ENCODE results near the gene PSMD8.
"Not testable (repeated sequence)": the region's sequence is repeated elsewhere in the genome, so short reads cannot be mapped to it uniquely, and the experiment has no call there.

The PSMD8 gene

DNA sequence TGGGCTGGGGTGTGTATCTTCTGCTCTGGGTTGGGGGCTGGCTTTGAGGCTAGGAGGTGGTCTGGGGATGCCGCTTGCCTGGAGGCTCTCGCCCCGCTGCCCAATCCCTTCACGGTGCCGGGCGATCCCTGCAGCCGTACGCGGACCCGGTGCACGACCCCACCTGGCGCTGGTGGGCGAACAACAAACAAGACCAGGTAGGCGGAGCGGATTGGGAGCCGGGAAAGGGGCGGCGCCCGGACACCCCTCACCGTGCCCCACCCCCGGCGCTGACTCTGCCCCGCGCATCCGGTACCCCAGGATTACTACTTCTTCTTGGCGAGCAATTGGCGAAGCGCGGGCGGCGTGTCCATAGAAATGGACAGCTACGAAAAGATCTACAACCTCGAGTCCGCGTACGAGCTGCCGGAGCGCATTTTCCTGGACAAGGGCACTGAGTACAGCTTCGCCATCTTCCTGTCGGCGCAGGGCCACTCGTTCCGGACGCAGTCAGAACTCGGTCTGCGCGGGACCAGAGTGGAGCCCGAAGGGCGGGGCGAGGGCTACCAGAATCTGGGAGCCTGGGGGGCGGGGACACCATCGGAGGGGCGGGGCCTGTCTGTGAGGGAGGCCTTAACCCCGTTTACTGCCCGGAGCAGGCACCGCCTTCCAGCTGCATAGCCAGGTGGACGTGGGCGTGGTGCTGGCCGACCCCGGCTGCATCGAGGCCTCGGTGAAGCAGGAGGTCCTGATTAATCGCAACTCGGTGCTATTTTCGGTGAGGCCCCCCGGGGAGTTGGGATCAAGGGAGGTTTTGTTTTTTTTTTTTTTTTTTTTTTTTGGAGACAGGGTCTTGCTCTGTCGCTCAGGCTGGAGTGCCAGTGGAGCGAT, 12.1 kb upstream of the PSMD8 start:
- DNase-seq: peak; percentile 80

DNA sequence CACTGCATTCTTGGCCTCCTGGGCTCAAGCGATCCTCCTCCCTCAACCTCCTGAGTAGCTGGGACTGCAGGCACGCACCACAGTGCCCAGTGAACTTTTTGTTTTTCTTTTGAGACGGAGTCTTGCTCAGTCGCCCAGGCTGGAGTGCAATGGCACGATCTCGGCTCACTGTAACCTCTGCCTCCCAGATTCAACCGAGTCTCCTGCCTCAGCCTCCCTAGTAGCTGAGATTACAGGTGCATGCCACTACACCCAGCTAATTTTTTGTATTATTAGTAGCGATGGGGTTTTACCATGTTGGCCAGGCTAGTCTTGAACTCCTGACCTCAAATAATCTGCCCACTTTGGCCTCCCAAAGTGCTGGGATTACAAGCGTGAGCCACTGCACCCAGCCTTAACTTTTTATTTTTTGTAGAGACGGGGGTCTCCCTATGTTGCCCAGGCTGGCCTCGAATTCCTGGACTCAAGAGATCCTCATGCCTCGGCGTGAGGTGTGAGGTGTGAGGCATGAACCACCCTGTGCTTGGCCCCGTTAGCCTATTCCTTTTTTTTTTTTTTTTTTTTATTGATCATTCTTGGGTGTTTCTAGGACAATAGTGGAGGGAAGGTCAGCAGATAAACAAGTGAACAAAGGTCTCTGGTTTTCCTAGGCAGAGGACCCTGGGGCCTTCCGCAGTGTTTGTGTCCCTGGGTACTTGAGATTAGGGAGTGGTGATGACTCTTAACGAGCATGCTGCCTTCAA, 11.3 kb upstream of the PSMD8 start:
- DNase-seq: not testable (repeated sequence)

DNA sequence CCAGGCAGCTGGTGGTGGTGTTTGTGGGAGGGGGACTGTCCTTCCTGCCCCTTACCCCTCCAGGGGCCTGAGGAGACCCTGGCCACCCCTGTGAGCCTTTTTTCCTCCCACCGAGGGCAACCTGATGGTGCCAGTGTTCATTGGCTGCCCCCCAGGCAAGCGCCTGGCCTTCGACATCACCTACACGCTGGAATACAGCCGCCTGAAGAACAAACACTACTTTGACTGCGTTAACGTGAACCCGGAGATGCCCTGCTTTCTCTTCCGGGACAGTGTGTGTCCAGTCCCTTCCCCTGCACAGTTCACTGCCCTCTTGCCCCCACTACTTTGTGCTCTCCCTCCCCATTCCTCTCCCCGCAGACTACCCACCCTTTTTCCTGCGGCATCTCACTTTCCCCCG, 7.3 kb upstream of the PSMD8 start:
- no peak for DNase-seq

DNA sequence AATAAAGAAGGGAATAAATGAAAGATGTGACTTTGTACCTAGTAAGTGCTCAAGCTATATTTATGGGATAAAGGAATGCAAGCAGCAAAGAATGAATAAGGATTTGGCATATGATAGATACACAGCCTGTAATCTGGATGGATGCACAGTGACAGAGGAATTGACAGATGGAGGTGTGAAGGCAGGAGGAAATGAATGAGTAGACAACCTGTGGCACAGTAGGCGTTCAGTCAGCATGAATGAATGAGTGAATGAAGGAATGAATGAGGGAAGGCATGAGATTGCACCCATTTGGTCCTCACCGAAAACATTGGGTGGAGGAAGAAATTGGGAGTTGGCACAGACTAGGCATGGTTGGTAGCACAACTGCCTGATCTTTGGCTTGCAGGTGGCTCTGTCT, 4.8 kb upstream of the PSMD8 start:
- DNase-seq: no peak

DNA sequence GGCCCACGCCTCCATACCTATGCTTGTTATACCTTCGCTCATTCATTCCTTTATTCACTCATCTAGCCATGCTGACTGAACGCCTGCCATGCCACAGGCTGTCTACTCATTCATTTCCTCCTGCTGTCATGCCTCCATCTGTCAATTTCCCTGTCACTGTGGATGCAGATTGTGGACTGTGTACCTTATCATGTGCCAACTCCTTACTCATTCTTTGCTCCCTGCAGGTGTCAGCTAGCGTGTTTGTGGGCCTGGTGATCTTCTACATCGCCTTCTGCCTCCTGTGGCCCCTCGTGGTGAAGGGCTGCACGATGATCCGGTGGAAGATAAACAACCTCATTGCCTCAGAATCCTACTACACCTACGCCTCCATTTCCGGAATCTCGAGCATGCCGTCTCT, 4.1 kb upstream of the PSMD8 start:
- DNase-seq: no peak

DNA sequence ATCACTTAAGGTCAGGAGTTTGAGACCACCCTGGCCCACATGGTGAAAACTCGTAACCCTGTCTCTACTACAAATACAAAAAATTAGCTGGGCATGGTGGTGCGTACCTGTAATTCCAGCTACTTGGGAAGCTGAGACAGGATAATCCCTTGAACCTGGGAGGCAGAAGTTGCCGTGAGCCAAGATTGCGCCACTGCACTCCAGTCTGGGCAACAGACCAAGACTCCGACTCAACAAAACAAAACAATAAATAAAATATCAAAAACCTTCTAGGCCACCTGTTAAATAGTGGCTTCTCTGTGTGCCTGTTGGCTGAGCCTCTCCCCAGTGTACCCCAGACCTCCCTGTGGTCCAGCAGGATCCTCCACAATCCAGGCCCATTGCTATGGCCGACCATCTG, 3.3 kb upstream of the PSMD8 start:
- DNase-seq: no peak

DNA sequence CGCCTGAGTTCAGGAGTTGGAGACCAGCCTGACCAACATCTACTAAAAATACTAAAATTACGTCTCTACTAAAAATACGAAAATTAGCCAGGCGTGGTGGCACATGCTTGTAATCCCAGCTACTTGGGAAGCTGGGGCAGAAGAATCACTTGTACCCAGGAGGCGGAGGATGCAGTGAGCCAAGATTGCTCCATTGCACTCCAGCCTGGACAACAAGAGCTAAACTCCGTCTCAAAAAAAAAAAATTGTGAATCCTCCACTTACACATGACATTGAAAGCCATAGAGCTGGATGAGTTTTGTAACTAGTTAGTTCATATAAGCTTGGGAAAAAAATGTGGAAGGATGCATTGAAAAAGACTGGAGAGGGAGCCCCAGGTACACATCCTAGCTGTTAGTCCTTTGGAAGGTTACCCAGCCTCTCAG, 452 bp upstream of the PSMD8 start:
- DNase-seq: no peak

DNA sequence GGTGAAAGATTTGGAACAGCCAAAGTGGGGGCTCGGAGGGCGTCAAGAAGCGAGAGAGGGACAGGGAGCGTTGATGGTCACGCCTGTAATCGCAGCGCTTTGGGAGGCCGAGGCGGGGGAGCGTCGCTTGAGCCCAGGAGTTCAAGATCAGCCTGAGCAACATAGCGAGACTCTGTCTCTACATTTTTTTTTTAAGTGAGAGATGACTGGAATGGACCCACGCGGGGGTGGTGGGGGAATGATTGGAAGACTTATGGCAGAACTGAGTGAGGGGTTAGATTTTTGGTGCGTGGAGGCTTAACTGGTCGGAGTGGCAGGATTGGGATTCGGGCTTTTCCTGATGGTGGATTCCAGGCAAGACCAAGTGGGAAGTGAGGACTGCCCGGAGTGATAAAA, 725 bp downstream of the PSMD8 start:
- DNase-seq: no peak

DNA sequence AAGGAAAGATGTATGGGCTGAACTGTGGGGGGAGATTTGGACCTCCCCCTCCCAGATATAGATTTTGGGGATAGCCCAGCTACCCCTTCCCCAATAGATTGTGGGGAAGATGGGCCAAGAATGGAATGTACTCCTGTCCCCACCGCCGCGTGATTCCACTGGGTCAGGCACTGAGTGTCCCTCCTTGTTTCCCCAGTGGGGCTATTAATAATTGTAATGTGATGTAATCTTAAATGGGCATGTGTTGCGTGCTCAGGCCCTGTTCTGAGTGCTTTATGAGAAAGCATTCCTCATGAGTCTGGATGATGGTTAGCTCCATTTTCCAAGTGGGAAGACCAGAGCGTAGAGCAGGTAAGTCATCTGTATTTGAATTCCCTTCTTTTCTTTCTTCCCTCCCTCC, 1.4 kb downstream of the PSMD8 start:
- DNase-seq: no peak

DNA sequence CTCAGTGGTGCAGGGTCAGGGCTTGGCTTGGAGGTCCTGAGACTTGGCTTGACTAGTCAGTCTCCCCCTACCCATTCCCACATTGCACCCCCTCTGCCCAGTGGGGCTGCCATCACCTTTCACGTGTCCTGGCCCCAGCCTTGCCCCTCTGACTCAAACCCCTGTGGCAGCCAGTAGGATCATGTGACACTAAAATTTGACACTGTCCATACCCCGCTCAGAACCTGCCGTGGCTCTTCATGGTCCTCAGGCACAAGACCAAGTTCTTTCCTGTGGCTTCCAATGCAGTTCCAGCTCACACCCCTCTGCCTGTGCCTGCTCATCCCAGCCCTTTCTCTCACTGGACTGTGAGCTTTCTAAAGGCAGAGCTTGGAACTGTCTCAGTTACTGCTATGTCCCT, 2.2 kb downstream of the PSMD8 start:
- no peak for DNase-seq

DNA sequence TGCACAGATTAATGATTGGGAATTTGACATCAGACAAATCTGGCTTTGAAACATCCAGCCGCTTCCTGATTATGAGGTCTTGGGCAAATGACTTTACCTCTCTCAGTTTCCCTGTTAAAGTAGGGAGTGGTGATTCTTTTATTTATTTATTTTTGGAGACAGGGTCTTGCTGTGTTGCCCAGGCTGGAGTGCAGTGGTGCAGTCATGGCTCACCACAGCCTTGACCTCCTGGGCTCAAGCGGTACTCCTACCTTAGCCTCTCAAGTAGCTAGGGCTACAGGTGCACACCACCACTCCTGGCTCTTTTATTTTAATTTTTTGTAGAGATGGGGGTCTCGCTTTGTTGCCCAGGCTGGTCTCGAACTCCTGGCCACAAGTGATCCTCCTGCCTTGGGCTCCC, 2.7 kb downstream of the PSMD8 start:
- no peak for DNase-seq

DNA sequence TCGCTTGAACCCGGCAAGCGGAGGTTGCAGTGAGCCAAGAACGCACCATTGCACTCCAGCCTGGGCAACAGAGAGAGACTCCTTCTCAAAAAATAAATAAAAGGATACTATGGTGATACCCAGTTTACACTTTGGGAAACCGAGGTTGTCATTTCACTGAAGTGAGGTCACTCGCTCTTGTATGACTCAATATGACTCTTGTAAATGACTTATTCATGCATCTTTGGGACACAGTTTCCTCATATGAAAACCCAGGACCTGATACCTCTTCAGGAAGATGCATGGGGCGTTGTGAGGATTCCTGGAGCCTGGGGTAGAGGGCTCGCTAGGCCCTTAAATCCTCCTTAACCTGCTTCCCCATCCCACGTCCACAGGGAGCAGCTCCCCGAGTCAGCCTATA, 4.5 kb downstream of the PSMD8 start:
- DNase-seq: no peak

DNA sequence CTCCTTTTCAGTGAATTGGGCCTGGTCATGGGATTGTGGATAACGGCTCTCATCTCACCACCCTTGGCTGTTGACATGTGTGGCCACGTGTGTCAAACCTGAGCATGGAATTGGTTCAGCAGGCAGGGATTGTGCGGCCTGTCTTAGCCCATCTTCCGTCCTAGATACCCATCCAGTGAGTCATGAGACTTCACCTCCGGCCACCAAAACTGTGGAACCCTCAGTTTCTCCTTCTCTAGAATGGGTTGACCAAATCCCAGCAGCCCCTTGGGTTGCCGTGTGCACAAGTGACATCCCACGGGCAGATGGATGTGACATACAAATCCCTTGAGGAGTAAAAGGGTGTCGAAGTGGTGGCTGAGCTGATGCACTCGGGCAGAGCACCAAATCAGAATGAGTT, 6.8 kb downstream of the PSMD8 start:
- no peak for DNase-seq

DNA sequence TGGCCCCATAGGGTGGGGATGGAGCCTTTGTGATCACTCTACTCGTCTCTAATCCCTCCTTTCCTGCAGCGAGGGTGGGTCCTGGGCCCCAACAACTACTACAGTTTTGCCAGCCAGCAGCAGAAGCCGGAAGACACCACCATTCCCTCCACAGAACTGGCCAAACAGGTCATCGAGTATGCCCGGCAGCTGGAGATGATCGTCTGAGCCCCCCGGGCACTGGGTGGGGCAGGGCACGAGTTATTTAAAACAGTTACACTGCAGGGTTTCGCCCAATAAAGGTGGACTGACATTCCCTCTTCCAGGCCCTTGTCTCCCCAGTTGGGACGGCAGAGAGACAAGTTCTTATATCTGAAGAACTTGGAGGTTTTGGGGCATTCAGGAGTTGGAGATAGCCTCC, 8.8 kb downstream of the PSMD8 start:
- no peak for DNase-seq

DNA sequence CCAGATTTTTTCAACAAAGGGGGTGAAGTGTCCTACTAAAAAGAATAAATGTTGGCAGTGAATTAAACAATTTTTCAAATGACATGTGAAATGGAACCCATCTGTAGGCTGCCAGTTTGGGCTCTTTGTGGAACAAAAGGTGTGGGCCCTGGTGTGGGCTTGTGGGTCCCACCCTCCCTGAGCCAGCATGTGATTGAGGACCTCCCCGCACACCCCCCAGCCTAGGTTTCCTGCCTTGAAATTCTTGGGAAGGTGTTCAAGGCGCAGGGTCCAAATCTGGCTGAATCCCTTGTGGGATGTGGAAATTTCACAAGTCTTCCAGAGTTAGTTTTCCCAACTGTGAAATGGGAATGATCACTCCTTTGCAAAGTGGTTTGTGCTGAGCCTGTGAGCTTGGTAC, 9.4 kb downstream of the PSMD8 start:
- DNase-seq: no peak

DNA sequence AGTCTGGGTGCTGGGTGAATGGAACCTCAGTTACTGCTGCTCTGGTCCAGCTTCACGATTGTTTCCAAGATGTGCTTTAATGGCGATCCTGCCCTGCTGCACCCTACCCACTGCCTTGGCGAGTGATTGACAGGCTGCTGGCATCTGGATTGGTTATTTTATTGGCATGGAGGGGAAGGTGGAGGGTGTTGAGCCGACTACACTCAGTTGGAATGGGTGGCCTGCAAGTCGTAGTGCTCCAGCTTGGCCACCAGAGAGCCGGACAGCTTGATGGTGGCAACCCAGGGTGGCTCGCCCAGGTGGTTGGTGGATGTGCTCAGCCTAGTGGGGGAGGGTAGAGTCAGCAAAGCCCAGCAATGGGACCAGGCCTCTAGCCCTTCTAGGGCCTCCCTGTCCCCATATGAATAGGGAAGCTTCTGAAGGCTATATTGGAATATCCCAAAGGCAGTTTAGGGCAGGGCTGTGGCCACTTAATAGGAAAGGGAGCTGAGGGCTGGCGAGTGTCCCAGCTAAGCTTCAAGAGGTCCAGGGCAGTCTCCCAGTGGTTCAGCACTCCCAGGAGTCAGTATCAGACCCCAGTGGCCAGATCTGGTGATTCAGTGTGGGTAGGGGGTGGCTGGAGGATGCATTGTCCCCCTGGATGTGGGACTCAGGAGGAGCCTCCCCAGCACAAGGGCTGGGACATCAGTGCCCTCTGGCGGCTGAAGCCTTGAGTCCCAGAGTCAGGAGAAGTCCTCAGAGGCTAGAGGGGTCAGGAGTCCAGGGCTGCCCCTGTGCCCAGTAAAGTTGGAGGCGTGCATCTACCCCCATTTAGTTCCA, 10.0 kb downstream of the PSMD8 start:
- DNase-seq: no peak

DNA sequence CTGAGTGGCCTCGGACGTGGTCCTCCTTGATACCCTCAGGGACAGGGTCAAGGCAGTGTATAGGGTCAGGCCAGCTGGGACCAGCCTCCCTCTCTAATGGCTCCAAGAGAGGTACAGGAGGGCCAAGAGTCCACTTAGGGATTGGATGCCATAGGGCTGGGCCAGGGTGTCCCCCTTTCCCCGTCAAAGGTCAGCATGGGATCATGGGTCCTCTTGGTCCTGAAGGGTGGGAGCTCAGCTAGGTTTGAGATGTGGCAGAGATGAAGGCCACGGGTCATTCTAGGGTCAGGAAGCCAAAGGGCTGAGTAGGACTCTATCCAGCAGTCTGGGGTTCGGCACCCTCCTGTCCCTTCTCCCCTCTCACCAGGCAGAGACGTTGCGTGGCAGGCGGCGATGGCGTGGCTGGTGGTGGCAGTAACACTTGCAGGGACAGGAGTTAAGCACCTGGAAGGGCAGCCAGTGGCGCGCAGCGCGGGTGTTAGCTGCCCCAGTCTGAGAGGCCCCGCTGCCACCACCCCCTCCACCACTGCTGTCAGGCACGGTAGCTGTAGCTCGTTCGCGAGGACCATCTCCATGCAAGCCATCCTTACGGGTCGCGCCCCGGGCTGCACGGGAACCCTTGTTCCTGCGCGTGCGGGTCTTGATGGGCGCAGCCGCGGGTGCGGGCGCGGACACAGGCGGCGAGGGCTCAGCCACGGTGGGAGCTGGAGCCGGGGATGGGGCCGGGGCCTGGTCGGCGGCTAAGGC, 10.9 kb downstream of the PSMD8 start:
- DNase-seq: no peak

DNA sequence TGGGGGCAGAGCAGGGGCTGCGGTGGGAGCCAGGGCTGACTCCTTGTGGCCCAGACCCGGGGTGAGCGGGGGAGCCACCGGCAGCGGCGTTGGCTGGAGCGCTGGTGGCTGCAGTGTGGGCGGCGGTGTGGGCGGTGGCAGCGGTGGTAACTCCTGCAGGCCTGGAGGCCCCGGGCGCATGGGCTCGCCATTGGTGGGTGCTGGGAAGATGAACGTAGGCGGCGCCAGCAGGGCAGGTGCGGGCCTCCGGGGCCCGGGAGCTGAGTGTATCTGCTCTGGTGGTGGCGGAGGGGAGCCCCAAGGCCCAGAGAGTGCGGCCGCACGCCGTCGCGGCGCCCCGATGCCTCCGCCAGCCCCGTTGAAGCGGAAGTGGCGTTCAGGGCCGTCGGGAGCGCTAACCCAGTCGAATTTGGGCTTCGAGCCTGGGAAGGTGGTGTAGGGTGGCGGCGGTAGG, 11.5 kb downstream of the PSMD8 start:
- DNase-seq: no peak

DNA sequence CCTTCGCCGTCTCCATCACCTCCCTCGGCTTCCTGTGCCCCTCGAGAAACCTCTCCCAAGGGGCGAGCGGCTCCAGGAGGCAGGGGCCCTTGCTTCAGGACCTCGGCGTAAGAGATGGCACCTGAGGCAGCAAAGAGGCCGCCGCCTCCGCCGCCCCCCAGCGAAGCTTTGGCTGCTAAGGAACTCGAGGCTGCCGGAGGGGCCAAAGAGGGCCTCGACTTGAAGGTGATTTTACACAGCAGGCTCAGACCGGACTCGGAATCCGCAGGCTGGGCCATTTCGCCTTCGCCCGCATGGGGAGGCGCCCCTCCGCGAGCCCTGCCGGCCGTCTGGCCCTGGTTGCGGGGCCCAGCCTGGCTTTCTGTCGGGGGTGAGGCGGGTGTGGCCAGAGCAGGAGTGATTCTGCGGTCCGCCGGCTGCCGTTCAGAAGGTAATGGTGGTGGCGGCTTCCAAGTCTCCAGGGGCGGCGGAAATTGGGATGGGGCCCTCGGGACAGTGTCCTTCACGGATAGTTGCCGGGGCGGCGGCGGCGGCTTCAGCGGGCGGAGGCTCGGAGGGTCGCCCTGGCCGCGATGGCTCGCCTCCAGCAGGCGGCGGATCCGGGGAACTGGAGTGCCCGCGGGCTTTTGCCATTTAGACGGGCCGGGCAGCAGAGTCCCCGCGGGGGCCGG, 12.1 kb downstream of the PSMD8 start:
- DNase-seq: no peak

DNA sequence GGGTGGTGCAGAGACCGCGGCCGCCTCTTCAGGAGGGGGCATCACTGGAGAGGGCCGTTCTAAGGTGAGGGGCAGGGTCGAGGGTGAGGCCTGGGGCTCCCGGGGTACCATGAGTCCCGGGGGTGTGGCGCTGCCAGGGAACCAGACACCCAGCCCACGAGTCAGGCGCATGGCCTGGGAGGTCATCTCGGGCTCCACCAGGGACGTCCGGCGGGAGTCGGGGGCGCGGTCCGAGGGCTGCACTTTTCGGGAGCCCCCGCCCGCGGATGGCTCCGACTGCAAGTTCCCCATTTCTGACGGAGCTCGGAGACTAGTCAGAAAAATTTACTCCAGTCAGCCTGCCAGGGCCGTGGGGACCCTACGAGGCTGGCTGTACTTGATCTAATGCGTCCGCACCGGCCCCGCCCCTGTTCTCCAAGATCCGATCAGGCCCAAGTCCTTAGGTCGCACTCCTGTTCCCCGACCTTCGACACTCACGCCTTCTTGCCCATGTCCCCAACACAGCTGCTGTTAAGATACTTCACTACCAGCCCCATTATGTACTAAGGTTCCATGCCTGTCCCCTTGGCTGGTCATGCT, 12.7 kb downstream of the PSMD8 start:
- DNase-seq: no peak

DNA sequence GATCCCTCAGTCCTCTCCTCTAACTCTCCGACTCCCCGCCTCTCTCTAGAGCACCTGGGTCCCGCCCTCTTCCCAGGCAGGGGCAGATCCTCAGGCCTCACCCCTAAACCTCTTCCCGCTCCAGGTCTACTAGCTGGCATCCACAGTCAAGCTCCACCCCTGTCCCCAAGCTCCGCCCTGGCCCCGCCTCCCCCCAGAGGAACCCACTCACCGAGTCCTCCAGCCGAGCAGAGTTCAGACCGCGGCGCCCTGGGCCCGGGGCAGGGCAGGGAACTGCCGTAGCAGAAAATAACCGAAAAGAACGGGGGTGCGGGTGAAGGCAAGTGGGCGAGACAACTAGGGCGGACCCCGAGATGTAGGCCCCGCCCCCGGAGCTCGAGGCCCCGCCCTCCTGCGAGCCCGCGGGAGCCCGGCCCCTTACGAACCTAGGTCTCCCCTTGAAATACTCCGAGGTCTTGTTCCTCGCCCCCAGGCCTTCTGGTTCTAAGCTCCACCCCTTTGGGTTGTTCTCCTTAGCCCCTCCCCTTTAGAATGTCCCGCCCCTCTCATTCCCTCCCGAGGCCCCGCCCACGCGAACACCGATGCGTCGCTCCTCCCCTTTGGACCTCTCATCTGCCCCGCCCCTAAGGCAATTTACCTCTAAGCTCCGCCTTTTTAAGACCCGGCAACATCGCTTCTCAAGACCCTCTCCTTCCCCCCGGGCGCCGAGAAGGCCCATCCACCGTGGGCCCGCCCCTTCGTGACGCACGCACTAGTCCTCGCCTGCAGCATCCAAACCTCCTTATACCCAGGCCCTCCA, 13.4 kb downstream of the PSMD8 start, which contains the start of gene GGN:
Gene GGN (minus strand): TSS at position 485 of the 799 bp plus-strand sequence. CDS start 773 bp downstream, outside the sequence.
- DNase-seq: peak; percentile 70
